ENCODE measurements around the gene CDH20.

GRCh38 chr18:61497422-61497821, 164.2 kb downstream of the CDH20 start:
- TF ChIP-seq CTCF (IDR thresholded peaks at IDR 0.05) (no peak), POLR2A (IDR thresholded peaks at IDR 0.05) (no peak)

Data from vagina (tissue), 2 donors.